GM19452 (cell line): ENCODE results near the gene INPP5J.
"Not testable (repeated sequence)": the region's sequence is repeated elsewhere in the genome, so short reads cannot be mapped to it uniquely, and the experiment has no call there.

ENCODE experiments used
- ATAC-seq: cut with Tn5 transposase; IDR thresholded peaks from one replicate; pipeline ENCODE4 v1.9.1; 2021; ENCODE audit not compliant: unreplicated experiment

The INPP5J gene

GRCh38 chr22:31100762-31101525 lies 21.8 kb upstream of the INPP5J start:
- ATAC-seq = no peak

DNA sequence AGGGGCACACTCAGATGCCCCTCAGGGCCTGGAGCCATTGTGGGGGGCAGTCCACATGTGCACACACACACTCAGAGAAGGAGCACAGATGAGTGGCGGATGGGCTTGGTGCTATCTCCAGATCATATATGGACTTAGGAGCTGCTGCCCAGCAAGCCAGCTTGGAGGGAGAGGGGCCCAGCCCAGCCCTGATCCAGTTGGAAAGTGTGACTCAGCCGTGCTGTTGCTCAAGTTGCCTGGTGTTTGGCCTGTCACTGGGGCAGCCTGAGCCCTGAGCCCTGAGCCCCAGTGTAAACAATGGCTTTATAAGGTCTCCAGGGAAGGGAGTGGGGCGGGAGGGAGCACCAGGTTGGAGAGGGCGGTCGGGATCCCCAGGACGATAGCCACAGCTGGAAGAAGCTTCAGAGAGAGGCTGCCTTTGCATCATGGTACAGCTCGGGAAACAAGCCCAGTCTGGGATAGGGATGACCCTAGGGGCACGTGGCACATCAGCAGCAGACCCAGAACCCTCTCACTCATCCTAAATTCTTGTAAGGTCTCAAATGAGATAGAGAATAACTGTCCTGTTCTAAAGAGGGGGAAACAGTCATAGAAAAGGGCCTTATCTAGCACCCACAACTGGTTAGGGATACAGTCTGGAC lies 20.2 kb upstream of the INPP5J start:
- no peak for ATAC-seq

DNA sequence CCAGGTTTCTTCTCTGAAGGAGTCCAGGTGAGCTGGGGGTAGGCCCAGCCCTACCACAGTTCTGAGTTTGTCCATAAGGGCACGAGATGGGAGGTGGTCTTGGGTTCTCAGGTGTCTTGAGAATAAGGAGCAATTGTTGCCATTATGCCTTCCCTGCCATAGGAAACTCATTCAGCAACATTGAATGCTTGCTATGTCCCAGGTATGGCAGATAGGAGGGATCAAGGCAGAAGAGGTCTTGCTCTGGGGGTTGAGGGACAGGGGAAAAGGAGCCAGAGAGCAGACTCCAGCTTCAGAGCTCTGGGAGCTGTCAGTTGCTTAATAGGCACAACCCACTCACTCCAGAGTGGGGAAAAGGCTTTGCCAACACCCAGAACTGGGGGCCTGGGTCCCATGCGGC lies 19.7 kb upstream of the INPP5J start:
- no peak for ATAC-seq

DNA sequence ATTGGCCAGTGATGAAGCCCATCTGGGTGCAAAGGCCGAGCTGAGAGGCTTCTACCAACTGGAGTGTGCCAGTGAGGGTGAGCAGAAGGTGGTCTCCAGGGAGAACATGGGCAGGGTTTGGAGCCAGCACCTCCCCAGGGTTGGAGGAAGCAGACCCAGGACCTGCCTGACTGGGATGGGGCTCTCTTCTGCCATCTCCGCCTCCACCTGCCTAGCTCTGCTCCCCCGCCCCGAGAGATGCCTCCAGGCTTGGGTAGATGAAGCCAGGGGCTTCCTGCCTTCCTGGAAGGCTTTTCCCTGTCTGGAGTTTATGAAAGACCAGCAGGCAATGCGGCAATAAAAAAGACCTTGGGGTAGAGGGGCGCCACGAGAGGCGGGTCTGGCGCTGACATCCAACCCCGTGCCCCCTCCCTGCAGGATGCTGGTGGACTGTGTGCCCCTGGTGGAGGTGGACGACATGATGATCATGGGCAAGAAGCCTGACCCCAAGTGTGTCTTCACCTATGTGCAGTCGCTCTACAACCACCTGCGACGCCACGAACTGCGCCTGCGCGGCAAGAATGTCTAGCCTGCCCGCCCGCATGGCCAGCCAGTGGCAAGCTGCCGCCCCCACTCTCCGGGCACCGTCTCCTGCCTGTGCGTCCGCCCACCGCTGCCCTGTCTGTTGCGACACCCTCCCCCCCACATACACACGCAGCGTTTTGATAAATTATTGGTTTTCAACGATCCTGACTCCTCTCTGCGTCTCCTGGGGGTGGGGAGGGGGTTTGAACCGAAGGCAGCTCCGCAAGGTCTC lies 18.7 kb upstream of the INPP5J start:
- no peak for ATAC-seq

DNA sequence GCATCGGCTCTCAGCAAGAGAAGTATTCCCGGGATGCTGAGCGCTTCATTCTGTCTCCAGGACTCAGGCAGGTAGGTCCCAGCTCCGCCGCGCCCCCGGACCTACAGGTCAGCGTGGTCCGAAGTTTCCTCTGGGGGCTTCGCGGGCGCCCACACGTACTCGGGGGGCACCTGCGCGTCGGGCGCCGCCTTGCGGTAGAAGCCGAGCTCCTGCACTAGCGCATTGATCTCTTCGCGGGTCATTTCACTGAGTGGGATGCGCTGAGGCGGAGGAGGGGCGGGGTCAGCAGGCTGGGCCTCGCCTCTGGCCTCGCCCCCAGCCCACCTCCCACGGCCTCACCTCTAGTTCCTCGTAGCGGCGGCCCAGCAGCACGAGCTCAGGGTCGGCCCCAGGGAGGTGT lies 17.9 kb upstream of the INPP5J start:
- ATAC-seq = no peak

DNA sequence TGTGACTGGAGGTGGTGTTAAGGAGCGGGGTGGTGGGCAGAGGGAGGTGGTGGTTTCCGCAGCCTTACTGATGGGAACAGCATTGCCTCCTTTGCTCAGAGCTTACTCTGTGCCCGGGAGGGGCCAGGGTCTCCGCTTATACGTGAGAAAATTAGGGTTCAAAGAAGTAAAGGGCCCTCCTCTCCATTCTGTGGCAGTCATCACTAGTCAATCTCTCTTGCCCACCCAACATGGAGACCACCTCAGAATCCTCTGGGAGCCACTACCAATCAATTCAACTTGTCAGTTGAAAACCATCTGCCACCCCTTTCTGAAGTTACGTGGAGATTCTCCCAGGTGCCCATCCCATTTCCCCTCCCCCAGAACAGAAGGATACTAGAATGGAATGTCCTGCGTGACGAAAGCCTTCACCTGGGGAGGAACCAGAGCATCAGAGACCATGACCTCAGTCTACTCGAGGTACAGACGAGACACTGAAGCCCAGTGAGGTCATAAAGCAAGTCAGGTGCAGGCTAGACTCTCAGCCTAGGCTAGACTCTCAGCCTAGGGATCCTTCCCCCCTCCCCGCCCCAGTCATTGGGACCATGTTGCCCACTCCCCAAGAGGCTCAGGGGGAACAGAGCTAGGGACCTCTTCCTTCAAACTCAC lies 17.4 kb upstream of the INPP5J start:
- ATAC-seq = no peak

DNA sequence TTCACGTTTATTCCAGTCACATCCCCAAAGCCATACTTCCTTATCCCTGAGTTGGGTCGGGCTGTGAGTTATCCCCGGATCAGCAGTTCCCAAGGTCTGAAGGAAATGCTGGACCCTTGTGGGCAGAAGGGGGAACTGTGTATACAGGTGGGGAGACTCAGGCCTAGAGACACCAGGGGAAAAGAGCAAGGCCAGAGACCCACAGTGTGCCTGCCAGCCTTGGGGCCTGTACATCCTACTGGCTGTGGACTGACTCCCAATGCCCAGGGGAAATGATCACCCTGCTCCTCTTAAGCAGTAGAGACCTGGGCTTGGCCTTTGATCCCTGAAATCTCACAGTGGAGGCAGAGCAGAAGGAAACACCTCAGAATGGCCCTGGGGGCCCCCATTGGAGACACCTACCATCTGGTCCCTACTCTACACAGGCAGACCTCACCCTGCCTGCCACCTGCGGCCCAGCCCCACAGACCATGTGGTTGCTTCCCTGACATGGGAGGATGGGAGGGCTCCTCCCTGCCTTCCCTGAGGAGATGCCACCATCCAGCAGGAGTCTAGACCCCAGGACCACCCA lies 16.7 kb upstream of the INPP5J start:
- ATAC-seq = no peak

DNA sequence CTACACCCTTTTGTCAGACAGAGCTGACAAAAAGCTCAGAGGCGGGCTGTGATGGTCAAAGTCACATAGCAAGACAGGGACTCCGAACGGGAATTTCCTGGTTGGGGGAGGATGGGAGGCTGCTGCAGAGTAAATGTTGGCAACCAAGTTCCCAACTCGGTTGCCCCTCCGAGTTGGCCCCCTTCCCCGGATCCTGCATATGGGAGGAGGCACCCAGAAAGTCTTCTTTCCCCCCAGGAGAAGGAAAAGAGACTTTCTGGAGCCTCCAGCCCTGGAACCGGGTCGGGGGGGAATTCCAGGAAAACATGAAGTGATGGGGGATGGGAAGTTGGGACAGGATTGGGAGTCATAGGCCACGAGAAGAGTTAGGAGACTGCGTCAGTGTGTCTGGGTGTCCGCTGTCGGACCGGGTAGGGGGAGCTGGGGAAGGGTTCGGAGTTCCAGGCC lies 16.0 kb upstream of the INPP5J start:
- no peak for ATAC-seq

DNA sequence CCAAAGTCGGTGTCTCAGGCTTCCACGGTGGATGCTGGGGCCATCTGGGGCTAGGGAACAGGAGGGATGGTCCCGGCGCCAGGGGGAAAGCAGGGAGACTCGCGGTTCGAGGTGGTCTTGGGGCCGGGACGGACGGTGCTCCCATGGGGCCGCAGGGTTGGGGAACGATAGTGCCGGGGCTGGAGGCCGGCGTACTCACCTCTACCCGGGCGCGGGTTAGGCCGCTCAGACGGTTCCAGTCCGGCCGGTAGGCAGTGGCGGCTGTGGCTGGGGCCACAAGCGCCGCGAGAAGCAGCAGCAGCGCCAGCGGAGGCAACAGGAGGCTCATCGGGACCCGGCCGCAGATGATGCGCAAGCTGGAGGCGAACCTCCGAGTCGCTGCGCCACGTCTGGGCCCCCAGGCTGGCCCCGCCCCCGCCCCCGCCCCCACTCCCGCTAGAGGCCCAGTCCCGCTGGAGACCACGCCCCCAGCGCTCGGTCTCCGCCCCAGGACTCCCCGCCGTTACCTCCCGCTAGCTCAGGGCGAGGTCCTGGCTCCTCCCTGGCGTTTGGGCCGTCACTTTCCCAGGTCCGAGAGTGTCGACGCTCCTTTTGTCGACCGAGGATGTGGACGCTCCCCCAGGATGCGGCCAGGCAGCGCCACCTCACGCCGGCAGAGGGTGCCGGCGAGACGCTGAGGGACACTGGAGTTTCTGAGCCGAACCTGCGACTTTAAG lies 15.4 kb upstream of the INPP5J start, which contains the start of gene SELENOM:
Gene SELENOM, minus strand, starts transcription at position 391 of the 716 bp plus-strand sequence. Its CDS starts 63 bp downstream, at position 328.
- peak; percentile 80 for ATAC-seq

GRCh38 chr22:31107894-31108218 lies 14.9 kb upstream of the INPP5J start:
- ATAC-seq = peak; percentile 18

- ATAC-seq = not testable (repeated sequence)
Measured at GRCh38 chr22:31112547-31113091, 10.1 kb upstream of the INPP5J start.

DNA sequence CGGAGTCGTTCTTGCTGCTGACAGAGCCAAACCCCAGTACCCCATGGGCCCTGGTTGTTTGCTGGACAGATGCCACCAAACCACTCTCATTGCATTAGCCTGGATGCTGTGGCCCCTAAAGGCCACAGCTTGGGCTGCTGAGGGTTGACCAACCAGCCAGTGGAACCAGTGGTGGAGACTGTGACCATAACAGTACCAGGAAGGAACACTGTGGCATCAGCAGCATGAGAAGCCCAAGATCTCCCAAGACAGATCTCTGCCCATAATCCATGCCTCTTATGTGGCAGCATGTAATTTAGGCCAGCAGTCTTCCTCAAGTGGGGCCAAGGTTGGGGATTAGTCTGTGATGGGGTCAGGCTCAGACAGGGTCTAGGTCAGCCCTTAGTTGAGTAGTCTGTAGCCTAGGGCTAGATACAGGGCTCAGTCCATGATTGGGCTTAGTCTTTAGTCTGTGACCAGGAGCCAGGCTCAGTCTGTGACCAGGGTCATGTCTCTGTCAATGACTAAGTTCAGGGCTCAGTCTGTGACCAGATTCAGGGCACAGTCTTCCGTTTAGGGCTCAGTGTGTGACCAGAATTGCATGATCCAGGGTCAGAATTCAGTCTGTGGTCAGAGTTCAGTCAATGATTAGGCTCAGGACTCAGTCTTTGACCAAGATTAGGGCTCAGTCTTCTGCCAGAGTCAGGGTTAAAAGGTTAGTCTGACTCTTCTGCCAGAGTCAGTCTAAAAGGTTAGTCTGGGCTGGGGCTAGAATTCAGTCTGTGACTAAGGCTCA lies 4.5 kb upstream of the INPP5J start:
- no peak for ATAC-seq

DNA sequence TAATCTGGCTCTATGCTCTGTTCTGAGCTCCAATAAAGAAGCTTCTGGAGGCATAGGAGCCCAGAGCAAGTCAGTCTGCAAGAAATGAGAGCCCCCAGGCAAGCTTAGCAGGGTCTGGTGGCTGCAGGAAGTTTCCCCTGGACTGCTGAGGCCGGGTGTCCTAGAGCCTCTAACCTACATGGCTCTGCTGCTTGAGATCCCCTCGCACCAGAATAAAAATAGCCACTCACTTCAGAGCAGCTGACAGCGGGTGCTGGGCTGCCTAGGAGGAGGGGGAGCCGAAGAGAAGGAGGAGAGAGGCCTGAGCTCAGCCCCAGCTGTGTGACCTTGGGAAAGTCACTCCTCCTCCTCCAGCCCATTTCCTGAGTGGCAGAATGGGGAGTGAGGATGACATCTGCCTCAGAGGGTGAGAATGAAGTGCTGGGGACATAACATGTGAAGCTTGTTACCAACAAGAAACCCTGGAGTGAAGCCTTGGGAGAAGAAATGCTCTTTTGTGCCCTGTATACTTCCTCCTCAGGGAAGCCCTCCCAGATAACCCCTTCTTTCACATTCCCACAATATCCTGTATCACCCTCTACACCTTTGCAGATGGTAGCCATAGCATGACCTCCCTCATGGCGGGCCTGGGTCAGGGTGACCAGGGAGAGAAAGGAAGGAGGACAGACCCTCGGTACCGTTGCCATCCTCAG lies 3.6 kb upstream of the INPP5J start:
- no peak for ATAC-seq

GRCh38 chr22:31120230-31120629 lies 2.5 kb upstream of the INPP5J start:
- ATAC-seq = no peak

GRCh38 chr22:31120642-31121041 lies 2.1 kb upstream of the INPP5J start:
- ATAC-seq = no peak

DNA sequence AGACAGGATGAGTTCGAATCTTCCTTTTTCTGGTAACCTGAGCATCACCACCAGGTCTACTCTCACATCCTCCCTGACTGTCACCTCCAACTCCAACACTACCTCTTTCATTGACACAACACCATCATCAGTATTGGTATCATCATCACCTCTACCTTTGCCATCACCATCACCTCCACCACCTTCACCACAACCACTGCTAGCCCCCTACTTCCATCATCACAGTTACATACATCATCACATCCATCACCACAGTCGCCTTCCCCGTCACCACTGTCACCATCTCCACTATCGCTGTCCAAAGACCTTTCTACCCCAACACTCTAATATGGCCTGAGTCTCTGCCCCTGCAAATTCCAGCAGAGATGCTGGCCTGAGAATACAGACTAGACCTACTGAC lies 1.4 kb upstream of the INPP5J start:
- ATAC-seq = no peak

DNA sequence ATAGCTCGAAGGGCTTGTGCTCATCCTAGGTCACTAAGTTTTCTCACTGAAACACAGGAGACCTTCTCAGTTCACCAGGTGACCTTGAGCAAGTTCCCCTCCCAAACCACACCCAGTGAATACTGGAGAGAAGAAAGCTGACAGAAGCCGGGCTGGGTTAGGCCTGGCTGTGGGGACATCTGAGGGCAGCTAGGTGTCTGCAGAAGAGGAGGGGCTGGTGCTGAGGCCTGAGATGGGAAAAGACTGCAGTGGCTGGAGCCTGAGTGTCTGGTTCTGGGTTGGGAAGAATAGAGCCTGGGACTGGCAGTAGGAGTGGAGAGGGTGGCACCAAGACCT lies 602 bp upstream of the INPP5J start:
- no peak for ATAC-seq

DNA sequence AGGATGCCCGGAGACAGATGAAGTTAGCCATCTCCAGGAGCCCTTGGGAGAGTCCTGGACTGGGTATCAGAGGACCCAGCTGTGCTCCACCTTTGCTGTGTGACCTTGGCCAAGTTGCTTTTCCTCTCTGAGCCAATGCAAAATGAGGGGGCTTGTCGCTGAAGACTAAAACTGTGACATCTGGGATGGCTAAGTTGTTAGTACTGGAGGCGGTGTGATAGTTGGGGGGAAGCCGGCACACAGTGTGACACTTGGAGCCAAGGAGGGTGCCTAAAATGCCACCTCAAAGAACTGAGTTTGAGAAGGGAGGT lies 481 bp downstream of the INPP5J start:
- ATAC-seq = no peak

- no peak for ATAC-seq
Measured at GRCh38 chr22:31124290-31124689, 1.5 kb downstream of the INPP5J start.
